ENCODE measurements around the gene KCNIP1. TPM values are rescaled to one million over a fixed set of nuclear protein-coding genes. Genes with fewer than 3 reads are reported as not detected.

KCNIP1 gene
- total RNA-seq, 1 donor from 2014 or later: 2.3 TPM

DNA sequence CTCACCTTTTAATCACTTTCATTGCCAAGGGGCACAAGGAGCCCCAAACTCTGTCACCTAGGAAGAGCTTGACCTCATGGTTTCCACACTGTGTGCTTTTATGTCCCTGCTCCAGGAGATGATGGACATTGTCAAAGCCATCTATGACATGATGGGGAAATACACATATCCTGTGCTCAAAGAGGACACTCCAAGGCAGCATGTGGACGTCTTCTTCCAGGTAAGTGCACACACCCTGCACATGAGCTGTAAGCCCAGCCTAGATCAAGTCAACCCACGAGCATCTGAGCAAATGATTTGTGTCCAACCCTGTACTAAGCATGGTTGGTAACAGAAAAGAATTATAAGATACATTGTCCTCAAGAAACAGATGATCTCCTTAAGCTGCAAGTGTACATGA lies 228.9 kb downstream of the KCNIP1 start:
- H3K4me3 Mint-ChIP-seq: no peak overlapping the region
- H3K9me3 Mint-ChIP-seq: peaks cover 30% of the 10 kb centered on the region
- H3K27me3 Mint-ChIP-seq (ENCODE audit: low read depth): no peaks in the 10 kb centered on the region
- no peak overlapping the region for H3K27ac Mint-ChIP-seq
- no peak for DNase-seq (ENCODE audit: low spot score in 2 of 2, unreplicated experiment in 2 of 2)
- no peaks in the 10 kb centered on the region for H3K4me1 Mint-ChIP-seq
- TF ChIP-seq, protein P1, sequence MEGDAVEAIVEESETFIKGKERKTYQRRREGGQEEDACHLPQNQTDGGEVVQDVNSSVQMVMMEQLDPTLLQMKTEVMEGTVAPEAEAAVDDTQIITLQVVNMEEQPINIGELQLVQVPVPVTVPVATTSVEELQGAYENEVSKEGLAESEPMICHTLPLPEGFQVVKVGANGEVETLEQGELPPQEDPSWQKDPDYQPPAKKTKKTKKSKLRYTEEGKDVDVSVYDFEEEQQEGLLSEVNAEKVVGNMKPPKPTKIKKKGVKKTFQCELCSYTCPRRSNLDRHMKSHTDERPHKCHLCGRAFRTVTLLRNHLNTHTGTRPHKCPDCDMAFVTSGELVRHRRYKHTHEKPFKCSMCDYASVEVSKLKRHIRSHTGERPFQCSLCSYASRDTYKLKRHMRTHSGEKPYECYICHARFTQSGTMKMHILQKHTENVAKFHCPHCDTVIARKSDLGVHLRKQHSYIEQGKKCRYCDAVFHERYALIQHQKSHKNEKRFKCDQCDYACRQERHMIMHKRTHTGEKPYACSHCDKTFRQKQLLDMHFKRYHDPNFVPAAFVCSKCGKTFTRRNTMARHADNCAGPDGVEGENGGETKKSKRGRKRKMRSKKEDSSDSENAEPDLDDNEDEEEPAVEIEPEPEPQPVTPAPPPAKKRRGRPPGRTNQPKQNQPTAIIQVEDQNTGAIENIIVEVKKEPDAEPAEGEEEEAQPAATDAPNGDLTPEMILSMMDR (IDR thresholded peaks at IDR 0.05; ENCODE audit: unreplicated experiment): no peak
- peaks cover 12% of the 10 kb centered on the region for H3K36me3 Mint-ChIP-seq

DNA sequence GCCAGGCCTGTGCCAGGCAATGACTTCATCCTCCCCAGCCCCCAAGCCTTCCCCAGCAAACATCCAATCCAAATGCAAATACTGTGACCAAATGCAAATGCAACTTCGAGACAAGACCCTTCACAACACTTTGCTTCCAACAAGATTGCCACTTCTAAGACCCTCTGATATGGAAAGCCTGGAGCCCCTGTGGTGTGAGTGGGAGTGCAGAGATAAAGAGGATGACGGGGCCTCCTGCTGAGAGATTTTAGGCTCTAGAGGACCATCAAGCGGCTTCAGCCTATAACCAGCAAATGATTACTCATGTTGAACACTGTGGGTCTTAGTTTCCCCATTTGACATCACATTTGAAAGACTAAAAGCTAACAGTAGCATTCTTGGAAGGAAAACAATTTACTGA lies 233.1 kb downstream of the KCNIP1 start:
- no peak overlapping the region for H3K4me3 Mint-ChIP-seq
- H3K36me3 Mint-ChIP-seq: peaks cover 10% of the 10 kb centered on the region
- H3K27me3 Mint-ChIP-seq (ENCODE audit: low read depth): peaks cover 1% of the 10 kb centered on the region
- H3K9me3 Mint-ChIP-seq: peaks cover 18% of the 10 kb centered on the region
- no peak overlapping the region for H3K27ac Mint-ChIP-seq
- TF ChIP-seq, protein P1 (IDR thresholded peaks at IDR 0.05; ENCODE audit: unreplicated experiment): no peak
- DNase-seq (ENCODE audit: low spot score in 2 of 2, unreplicated experiment in 2 of 2): peak in 1 of 2 experiments; percentile 5
- no peaks in the 10 kb centered on the region for H3K4me1 Mint-ChIP-seq

DNA sequence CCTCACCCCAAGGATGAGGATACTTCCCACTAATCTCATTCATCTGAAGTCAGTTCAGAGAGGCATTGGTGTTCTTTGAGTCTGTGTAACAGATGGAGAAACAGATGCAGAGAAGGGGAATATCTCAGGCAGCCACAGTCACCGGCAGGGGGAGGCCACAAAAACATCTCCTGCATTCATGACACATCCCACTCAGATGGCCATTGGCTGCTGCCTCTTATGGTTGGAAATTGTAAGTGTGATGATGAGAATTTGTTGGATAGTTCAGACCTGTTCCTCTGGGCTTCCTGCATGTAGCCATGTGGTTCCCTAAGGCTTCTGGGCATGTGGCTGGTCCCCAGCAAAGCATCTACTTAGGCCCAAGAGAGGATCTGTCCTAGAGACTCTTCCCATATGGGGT lies 233.8 kb downstream of the KCNIP1 start:
- H3K4me3 Mint-ChIP-seq: no peak overlapping the region
- peak in 1 of 2 experiments; percentile 22 for DNase-seq (ENCODE audit: low spot score in 2 of 2, unreplicated experiment in 2 of 2)
- TF ChIP-seq, protein P1 (IDR thresholded peaks at IDR 0.05; ENCODE audit: unreplicated experiment): no peak
- peaks cover 10% of the 10 kb centered on the region for H3K36me3 Mint-ChIP-seq
- H3K27me3 Mint-ChIP-seq (ENCODE audit: low read depth): peaks cover 1% of the 10 kb centered on the region
- H3K9me3 Mint-ChIP-seq: peaks cover 18% of the 10 kb centered on the region
- no peaks in the 10 kb centered on the region for H3K4me1 Mint-ChIP-seq
- no peak overlapping the region for H3K27ac Mint-ChIP-seq

DNA sequence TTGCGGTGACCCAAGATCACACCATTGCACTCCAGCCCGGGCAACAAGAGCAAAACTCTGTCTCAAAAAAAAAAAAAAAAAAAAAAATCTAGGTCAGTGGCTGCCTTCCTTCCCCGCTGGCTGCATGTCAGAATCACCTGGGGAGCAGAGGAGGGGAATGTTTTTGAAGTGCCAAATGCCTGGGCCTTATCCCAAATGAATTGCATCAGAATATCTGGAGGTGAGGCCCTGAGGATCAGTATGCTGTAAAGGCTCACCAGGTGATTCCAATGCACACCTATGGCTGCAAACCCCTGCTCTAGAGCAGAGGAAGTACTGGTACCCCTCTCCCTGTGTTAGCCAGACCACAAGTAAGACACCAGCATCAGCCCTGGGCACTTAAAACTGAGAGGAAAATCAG lies 235.0 kb downstream of the KCNIP1 start:
- no peaks in the 10 kb centered on the region for H3K4me1 Mint-ChIP-seq
- H3K27me3 Mint-ChIP-seq (ENCODE audit: low read depth): peaks cover 7% of the 10 kb centered on the region
- H3K9me3 Mint-ChIP-seq: peaks cover 18% of the 10 kb centered on the region
- DNase-seq (ENCODE audit: low spot score in 2 of 2, unreplicated experiment in 2 of 2): peak in 1 of 2 experiments; percentile 17
- H3K27ac Mint-ChIP-seq: no peak overlapping the region
- TF ChIP-seq, protein P1 (IDR thresholded peaks at IDR 0.05; ENCODE audit: unreplicated experiment): no peak
- H3K4me3 Mint-ChIP-seq: no peak overlapping the region
- peaks cover 10% of the 10 kb centered on the region for H3K36me3 Mint-ChIP-seq

DNA sequence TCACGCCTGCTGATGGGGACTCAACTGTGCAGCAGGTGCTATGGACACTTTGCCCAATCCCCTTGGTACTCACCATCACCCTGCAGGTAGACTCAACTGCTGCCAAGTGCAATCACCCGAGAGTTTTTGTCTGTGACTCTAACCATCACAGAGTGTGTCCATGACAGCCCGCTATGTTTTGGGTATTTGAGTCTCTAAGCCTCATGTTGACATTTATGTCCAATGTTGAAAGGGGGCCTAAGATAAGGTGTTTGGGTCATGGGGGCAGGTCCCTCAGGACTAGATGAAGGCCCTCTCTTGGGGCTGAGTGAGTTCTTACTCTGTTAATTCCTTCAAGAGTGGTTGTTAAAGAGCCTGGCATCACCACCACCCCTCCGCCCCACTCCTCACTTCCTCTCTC lies 235.6 kb downstream of the KCNIP1 start:
- DNase-seq (ENCODE audit: low spot score in 2 of 2, unreplicated experiment in 2 of 2): peak in 1 of 2 experiments; percentile 10
- Mint-ChIP-seq H3K4me1 (peaks cover 2% of the 10 kb centered on the region), H3K36me3 (peaks cover 10% of the 10 kb centered on the region), H3K27ac (no peak overlapping the region), H3K4me3 (no peak overlapping the region), H3K27me3 (ENCODE audit: low read depth) (peaks cover 7% of the 10 kb centered on the region), H3K9me3 (peaks cover 17% of the 10 kb centered on the region)
- TF ChIP-seq, protein P1 (IDR thresholded peaks at IDR 0.05; ENCODE audit: unreplicated experiment): no peak

All from mesothelial cell of epicardium (in vitro differentiated cells).